Heart right ventricle (tissue), 16 donors: ENCODE data around the gene SYTL5. TPM values are rescaled to one million over a fixed set of nuclear protein-coding genes. Genes with fewer than 3 reads are reported as not detected.

Experiments
- ATAC-seq, 8 donors: fragments of 200-7000 bp; cut with Tn5 transposase; one replicate each; pipeline ENCODE4 v1.9.1; 2020; ENCODE audit warnings: mild to moderate bottlenecking in 8 of 8, moderate library complexity in 8 of 8, moderate number of reproducible peaks in 1 of 8
- DNase-seq, 2 donors: peaks; one replicate each; pipeline ENCODE4 v3.0.0-alpha.2; 2020
- H3K27ac ChIP-seq, 10 donors: fragments of 200-600 bp; sonication (generic) in 2 of 10; one replicate each; pipeline versions ENCODE4 v1.5.0 to v1.8.0; 2020 to 2022; ENCODE audit warnings: mild to moderate bottlenecking in 3 of 10
- H3K27me3 ChIP-seq, 7 donors: fragments of 200-600 bp; one replicate each; pipeline ENCODE4 v1.8.0; 2021 to 2022; ENCODE audit warnings: mild to moderate bottlenecking in 2 of 7
- H3K36me3 ChIP-seq, 9 donors: fragments of 200-600 bp; sonication (generic) in 1 of 9; one replicate each; pipeline versions ENCODE4 v1.5.0 to v1.8.0; 2020 to 2022; ENCODE audit warnings: mild to moderate bottlenecking in 2 of 9
- H3K4me1 ChIP-seq, 9 donors: fragments of 200-600 bp; sonication (generic) in 1 of 9; one replicate each; pipeline versions ENCODE4 v1.5.0 to v1.8.0; 2020 to 2022; ENCODE audit warnings: mild to moderate bottlenecking in 4 of 9
- H3K4me3 ChIP-seq, 10 donors: fragments of 200-600 bp; sonication (generic) in 2 of 10; one replicate each; pipeline versions ENCODE4 v1.5.0 to v1.8.0; 2020 to 2022; ENCODE audit warnings: mild to moderate bottlenecking in 7 of 10, moderate library complexity in 2 of 10
- H3K9me3 ChIP-seq, 11 donors: fragments of 200-600 bp in 10 of 11; sonication (generic) in 2 of 11; one replicate each; pipeline versions ENCODE4 v1.5.0 to v1.8.0; 2013 to 2022; ENCODE audit warnings: mild to moderate bottlenecking in 2 of 11, control low read depth in 1 of 11, moderate library complexity in 1 of 11
- WGBS, 2 donors: extraction: QIAGEN DNeasy Blood & Tissue Kit; methylation state at CpG; one replicate each; pipeline ENCODE4 v1.1.7; 2013; ENCODE audit warnings: inconsistent platforms in 1 of 2; 5-methylcytosine and 5-hydroxymethylcytosine counted together
- intact Hi-C, 10 donors: fragments of 100-400 bp; cut with DNase I; formaldehyde crosslinking; loops; one replicate each; pipeline versions ENCODE4 v1.11.1 to v1.14.2; 2022
- polyA plus RNA-seq, 2 donors: library from polyadenylated mRNA; stranded (reverse); fragments of 200-250 nt; gene quantifications; one replicate each; pipeline ENCODE4 v1.2.3, GENCODE V29; 2013
- total RNA-seq, 10 donors: library from RNA; stranded (reverse); fragmentation: NEBNext Ultra II Directional in 3 of 10; extraction: Animal tissue kit (Norgen Biotek cat#: 25700) in 3 of 10; gene quantifications; one replicate each; pipeline versions ENCODE4 v1.2.1 to v1.2.4, GENCODE V29; 2021 to 2023
- TF ChIP-seq, protein P1 (sequence below), 9 donors: fragments of 200-600 bp; sonication (generic) in 2 of 9; IDR thresholded peaks; one replicate each; pipeline versions ENCODE4 v1.5.0 to v1.8.0; 2021 to 2022; ENCODE audit warnings: antibody characterized with exemption in 9 of 9, mild to moderate bottlenecking in 5 of 9, moderate library complexity in 1 of 9
- donor health status: Arrhythmogenic right ventricular cardiomyopathy.
- donor health status: ischemic (EF 13 %, LVEDD 7.1; RV severe dilation, severe dysfunction).
- donor health status: healthy with polysubstance abuse.
- donor health status: DM: no; HTN: yes; CAD: no.
- donor health status: DM: no; HTN: no; CAD: no.
- donor health status: ischemic (EF 25% LVEDD 6.9; RV normal size, moderate dysfunction).
- donor health status: ischemic (EF 25% LVEDD 5.7; RV mildly dilated, moderate dysfunction).
- donor health status: healthy.
- donor health status: DM: yes; HTN: yes; CAD: no.
- donor health status: Ischemic cardiomyopathy.
- donor health status: ischemic (EF 35%, LVEDD 5.7; RV mildly dilated, moderate dysfunction).
- donor health status: nonischemic (EF 11% LVEDD 7.7; RV severe dilation, severe dysfunction).
- donor health status: DM: yes; HTN: yes; CAD: no.
- donor health status: PGD.
- donor health status: ischemic (EF 29% LVEDD 5.4; RV normal size, mild dysfunction).
- donor health status: nonischemic (EF 23%, LVEDD 6.1; RV moderate dilation, normal function).

The SYTL5 gene
- total and polyA plus RNA-seq, 12 donors, result 0.03 to 3.2 (median 0.45) TPM; not detected in 3

DNA sequence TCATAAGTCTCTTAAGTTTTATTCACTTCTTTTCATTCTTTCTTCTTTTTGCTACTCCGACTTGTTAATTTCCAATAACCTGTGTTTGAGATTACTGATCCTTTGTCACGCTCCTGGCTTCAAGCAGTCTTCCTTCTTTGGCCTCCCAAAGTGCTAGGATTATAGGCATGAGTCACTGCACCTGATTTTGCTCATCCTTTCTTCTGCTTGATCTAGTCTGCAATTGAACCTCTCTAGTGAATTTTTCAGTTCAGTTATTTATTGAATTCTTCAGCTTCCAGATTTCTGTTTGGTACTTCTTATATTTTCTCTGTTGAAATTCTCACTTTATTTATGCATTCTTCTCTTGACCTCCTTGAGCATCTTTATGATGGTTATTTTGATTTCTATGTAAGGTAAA, 38.6 kb upstream of the SYTL5 start:
- H3K4me1 ChIP-seq, result no peaks in the 10 kb centered on the region
- H3K4me3 ChIP-seq, result no peak overlapping the region
- H3K27ac ChIP-seq, result no peak overlapping the region
- no peaks in the 10 kb centered on the region for H3K9me3 ChIP-seq
- no peaks in the 10 kb centered on the region for H3K36me3 ChIP-seq
- TF ChIP-seq, protein P1, sequence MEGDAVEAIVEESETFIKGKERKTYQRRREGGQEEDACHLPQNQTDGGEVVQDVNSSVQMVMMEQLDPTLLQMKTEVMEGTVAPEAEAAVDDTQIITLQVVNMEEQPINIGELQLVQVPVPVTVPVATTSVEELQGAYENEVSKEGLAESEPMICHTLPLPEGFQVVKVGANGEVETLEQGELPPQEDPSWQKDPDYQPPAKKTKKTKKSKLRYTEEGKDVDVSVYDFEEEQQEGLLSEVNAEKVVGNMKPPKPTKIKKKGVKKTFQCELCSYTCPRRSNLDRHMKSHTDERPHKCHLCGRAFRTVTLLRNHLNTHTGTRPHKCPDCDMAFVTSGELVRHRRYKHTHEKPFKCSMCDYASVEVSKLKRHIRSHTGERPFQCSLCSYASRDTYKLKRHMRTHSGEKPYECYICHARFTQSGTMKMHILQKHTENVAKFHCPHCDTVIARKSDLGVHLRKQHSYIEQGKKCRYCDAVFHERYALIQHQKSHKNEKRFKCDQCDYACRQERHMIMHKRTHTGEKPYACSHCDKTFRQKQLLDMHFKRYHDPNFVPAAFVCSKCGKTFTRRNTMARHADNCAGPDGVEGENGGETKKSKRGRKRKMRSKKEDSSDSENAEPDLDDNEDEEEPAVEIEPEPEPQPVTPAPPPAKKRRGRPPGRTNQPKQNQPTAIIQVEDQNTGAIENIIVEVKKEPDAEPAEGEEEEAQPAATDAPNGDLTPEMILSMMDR (IDR thresholded peaks at IDR 0.05), result no peak
- H3K27me3 ChIP-seq, result peaks cover 0 to 29% (median 0%) of the 10 kb centered on the region in 7 donors
- ATAC-seq (no peak), DNase-seq (no peak)
- intact Hi-C loops, result no loop called here
- WGBS, 2 donors, result 90 to 98% methylated on average over 2 of the region's 2 CpGs

DNA sequence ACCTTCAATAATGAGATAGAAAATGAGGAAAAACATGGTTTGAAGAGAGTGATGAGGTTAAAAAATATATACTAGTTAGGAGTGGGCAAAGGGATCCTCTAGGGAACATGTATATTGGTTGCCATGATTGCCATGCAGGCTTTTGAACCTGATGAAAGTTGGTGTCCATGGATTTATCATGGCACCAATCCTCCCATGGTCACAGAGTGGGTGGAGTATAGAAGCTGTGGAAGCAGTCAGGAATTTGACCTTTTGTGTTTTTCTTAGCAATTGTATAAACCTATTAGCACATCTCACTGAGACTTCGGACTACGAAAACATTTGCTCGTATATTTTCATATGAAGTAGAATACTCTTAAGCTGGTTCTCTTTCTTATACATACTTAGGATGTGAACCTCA, 30.9 kb upstream of the SYTL5 start:
- no peaks in the 10 kb centered on the region for H3K9me3 ChIP-seq
- 91 to 96% methylated on average over 3 of the region's 3 CpGs for WGBS, 2 donors

DNA sequence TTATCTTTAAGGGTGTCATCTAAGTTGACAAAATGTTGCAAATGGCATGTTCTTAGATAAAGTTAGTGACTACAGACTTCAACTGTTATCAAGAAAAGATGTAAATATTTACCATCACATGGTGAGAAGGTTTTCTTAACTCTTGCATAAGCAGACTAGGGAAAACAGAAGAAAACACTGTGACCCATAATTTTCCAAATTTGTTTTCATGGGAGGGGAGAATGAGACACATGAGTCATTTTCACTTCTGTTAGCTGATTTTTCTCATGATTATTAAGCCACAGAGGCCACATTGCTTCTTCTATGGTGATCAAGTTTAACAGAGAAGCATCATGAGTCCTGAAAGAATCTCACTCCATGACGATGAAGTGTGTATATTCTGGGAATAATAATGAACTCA, 30.2 kb upstream of the SYTL5 start:
- Histone ChIP-seq H3K9me3 (no peaks in the 10 kb centered on the region), H3K36me3 (no peaks in the 10 kb centered on the region), H3K4me1 (no peaks in the 10 kb centered on the region), H3K4me3 (no peak overlapping the region), H3K27ac (no peak overlapping the region), H3K27me3 (peaks cover 0 to 37% (median 0%) of the 10 kb centered on the region in 7 donors)
- intact Hi-C loops, result no loop called here
- WGBS, 2 donors, result 90% methylated on average over 1 of the region's 1 CpG
- DNase-seq (no peak), ATAC-seq (no peak)
- TF ChIP-seq, protein P1 (IDR thresholded peaks at IDR 0.05), result no peak

More for the DNA sequence above, 30.9 kb upstream of the SYTL5 start:
- Histone ChIP-seq H3K27me3 (peaks cover 0 to 39% (median 0%) of the 10 kb centered on the region in 7 donors), H3K4me1 (no peaks in the 10 kb centered on the region), H3K27ac (no peak overlapping the region), H3K4me3 (no peak overlapping the region), H3K36me3 (no peaks in the 10 kb centered on the region)
- no peak for DNase-seq
- ATAC-seq, result no peak
- TF ChIP-seq, protein P1 (IDR thresholded peaks at IDR 0.05), result no peak
- intact Hi-C loops, result no loop called here

DNA sequence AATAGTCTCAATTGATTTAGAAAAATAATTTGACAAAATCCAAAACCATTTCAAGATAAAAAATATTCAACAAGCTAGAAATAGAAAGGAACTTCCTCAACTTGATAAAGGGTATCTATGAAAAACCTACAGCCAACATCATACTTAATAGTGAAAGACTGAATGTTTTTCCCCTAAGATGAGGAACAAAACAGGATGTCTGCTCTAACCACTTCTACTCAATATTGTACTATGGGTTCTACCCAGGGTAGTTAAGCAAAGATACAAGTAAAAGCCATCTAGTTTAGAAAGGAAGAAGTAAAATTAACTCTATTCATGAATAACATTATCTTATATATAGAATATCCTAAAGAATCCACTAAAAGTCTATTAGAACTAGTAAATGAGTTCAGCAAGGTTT, 21.5 kb upstream of the SYTL5 start:
- Histone ChIP-seq H3K4me3 (no peak overlapping the region), H3K36me3 (no peaks in the 10 kb centered on the region), H3K27ac (no peak overlapping the region), H3K9me3 (peaks cover 0 to 4% (median 0%) of the 10 kb centered on the region in 11 donors), H3K4me1 (no peaks in the 10 kb centered on the region), H3K27me3 (peaks cover 0 to 10% (median 0%) of the 10 kb centered on the region in 7 donors)
- ATAC-seq (no peak), DNase-seq (no peak)
- intact Hi-C loops, result no loop called here
- TF ChIP-seq, protein P1 (IDR thresholded peaks at IDR 0.05), result no peak
